ENCODE results near the gene SFR1.
"Not testable (repeated sequence)": the region's sequence is repeated elsewhere in the genome, so short reads cannot be mapped to it uniquely, and the experiment has no call there.

The SFR1 gene

GRCh38 chr10:104144931-104145330, 23.0 kb downstream of the SFR1 start:
- H3K4me3 ChIP-seq (ENCODE audit: low read depth, low read length), result no peak overlapping the region
- in situ Hi-C loops (cut with HindIII; ENCODE audit: low sequenced_read_pairs), result no loop called here
- TF ChIP-seq, protein P1, sequence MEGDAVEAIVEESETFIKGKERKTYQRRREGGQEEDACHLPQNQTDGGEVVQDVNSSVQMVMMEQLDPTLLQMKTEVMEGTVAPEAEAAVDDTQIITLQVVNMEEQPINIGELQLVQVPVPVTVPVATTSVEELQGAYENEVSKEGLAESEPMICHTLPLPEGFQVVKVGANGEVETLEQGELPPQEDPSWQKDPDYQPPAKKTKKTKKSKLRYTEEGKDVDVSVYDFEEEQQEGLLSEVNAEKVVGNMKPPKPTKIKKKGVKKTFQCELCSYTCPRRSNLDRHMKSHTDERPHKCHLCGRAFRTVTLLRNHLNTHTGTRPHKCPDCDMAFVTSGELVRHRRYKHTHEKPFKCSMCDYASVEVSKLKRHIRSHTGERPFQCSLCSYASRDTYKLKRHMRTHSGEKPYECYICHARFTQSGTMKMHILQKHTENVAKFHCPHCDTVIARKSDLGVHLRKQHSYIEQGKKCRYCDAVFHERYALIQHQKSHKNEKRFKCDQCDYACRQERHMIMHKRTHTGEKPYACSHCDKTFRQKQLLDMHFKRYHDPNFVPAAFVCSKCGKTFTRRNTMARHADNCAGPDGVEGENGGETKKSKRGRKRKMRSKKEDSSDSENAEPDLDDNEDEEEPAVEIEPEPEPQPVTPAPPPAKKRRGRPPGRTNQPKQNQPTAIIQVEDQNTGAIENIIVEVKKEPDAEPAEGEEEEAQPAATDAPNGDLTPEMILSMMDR (IDR thresholded peaks at IDR 0.05; ENCODE audit: low read depth, low read length), result no peak
- DNase-seq (ENCODE audit: low read depth, low spot score), result no peak

- DNase-seq (ENCODE audit: low read depth, low spot score), result no peak
- in situ Hi-C loops (cut with HindIII; ENCODE audit: low sequenced_read_pairs), result no loop called here
- TF ChIP-seq, protein P1 (IDR thresholded peaks at IDR 0.05; ENCODE audit: low read depth, low read length), result no peak
- no peak overlapping the region for H3K4me3 ChIP-seq (ENCODE audit: low read depth, low read length)
Measured at GRCh38 chr10:104146882-104147281, 24.9 kb downstream of the SFR1 start.

GRCh38 chr10:104150139-104150538, 28.2 kb downstream of the SFR1 start:
- no peak overlapping the region for H3K4me3 ChIP-seq (ENCODE audit: low read depth, low read length)
- DNase-seq (ENCODE audit: low read depth, low spot score), result no peak
- TF ChIP-seq, protein P1 (IDR thresholded peaks at IDR 0.05; ENCODE audit: low read depth, low read length), result no peak
- in situ Hi-C loops (cut with HindIII; ENCODE audit: low sequenced_read_pairs), result no loop called here

- TF ChIP-seq, protein P1 (IDR thresholded peaks at IDR 0.05; ENCODE audit: low read depth, low read length), result no peak
- DNase-seq (ENCODE audit: low read depth, low spot score), result no peak
- H3K4me3 ChIP-seq (ENCODE audit: low read depth, low read length), result no peak overlapping the region
- in situ Hi-C loops (cut with HindIII; ENCODE audit: low sequenced_read_pairs), result no loop called here
Measured at GRCh38 chr10:104151737-104152136, 29.8 kb downstream of the SFR1 start.

DNA sequence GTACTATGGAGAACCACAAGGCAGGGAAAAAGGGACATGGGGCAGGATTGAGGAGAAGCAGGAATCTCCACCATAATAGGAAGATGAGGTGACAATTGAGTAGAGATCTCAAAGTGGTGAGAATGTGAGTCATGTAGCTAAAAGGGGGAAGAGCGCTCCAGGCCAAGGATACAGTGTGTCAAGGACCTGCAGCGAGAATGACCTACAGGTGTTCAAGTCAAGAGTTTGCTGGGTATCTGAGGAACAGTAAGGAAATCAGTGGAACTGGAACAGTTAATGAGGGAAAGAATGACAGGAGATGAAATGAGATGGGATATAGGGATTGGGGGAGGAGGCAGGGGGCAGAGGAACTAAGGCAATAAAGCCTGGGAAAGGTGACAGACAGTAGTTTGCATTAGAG, 33.6 kb downstream of the SFR1 start:
- in situ Hi-C loops (cut with HindIII; ENCODE audit: low sequenced_read_pairs), result no loop called here
- H3K4me3 ChIP-seq (ENCODE audit: low read depth, low read length), result no peak overlapping the region
- TF ChIP-seq, protein P1 (IDR thresholded peaks at IDR 0.05; ENCODE audit: low read depth, low read length), result no peak
- DNase-seq (ENCODE audit: low read depth, low spot score), result no peak

DNA sequence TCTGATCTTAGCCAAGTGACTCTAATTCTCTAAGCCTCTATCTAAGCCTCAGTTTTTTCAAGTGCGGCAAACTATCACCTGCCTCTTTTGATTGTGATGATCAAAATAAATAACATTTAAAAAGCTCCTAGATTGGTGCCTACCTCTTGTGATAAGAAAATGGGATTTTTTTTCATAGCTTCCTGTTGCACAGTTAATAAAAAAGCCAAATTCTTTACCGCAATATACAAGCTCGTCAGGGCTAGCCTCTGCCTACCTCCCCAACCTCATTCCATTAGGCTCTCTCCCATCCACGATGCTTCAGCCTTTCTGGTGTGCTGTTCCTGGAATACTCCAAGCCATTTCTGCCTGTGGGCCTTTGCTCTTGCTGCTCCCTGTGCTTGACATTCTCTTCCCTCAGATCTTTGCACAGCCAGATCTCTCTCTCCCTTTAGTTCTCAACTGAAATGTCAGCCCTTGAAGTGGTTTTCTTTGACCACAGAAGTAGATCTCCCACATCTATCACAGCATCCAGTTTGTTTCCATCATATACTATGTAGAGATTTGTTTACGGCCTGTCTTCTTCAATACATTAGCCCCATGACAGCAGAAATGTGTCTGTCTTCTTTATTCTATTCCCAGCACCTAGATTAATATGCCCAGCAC, 48.8 kb downstream of the SFR1 start:
- TF ChIP-seq, protein P1 (IDR thresholded peaks at IDR 0.05; ENCODE audit: low read depth, low read length), result no peak

DNA sequence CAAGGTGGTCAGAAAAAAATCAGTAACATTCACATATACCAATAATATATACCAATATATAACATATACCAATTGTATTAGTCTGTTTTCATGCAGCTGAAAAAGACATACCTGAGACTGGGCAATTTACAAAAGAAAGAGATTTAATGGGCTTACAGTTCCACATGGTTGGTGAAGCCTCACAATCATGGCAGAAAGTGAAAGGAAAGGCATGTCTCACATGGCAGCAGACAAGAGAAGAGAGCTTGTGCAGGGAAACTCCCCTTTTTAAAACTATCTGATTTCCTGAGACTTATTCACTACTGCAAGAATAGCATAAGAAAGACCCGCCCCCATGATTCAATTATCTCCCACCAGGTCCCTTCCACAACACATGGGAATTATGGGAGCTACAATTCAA, 52.2 kb downstream of the SFR1 start:
- in situ Hi-C loops (cut with HindIII; ENCODE audit: low sequenced_read_pairs); DNase-seq (ENCODE audit: low read depth, low spot score): not testable (repeated sequence)

More for the DNA sequence above, 48.8 kb downstream of the SFR1 start:
- no peak overlapping the region for H3K4me3 ChIP-seq (ENCODE audit: low read depth, low read length)
- no peak for DNase-seq (ENCODE audit: low read depth, low spot score)
- in situ Hi-C loops (cut with HindIII; ENCODE audit: low sequenced_read_pairs), result no loop called here

More for the DNA sequence above, 52.2 kb downstream of the SFR1 start:
- not testable (repeated sequence) for H3K4me3 ChIP-seq (ENCODE audit: low read depth, low read length)
